HEK293 (cell line): ENCODE measurements around the gene PLLP.

Experiments
- CTCF ChIA-PET: fragments of 350-600 bp; formaldehyde crosslinking; extraction: SDS; loops from one replicate; lab custom pipeline; 2021; ENCODE audit warnings: antibody characterized with exemption; lab: Yijun Ruan, JAX
- POLR2A ChIA-PET: fragments of 300-600 bp; formaldehyde crosslinking; extraction: SDS; loops from one replicate; lab custom pipeline; 2020; ENCODE audit warnings: antibody characterized with exemption, inconsistent platforms; lab: Yijun Ruan, JAX
- H3K27ac ChIP-seq: fragments of 200-500 bp; sonication (Bioruptor generic); 2 replicates; pipeline ENCODE4 v1.5.1; 2014; ENCODE audit warnings: low read depth, low read length, control low read depth, inconsistent platforms; ENCODE audit errors: extremely low read depth
- H3K36me3 ChIP-seq, 2 experiments: fragments of 200-500 bp in 1 of 2; sonication (Bioruptor generic) in 1 of 2; 1 replicate in 1 of 2; 2 replicates in 1 of 2; pipeline ENCODE4 v1.5.1; 2014 to 2017; ENCODE audit warnings: inconsistent platforms in 2 of 2, low read length in 2 of 2; ENCODE audit not compliant: control insufficient read depth in 2 of 2, insufficient read depth in 1 of 2
- H3K4me1 ChIP-seq: fragments of 200-500 bp; sonication (Bioruptor generic); 2 replicates; pipeline ENCODE4 v1.5.1; 2014; ENCODE audit warnings: mild to moderate bottlenecking, low read length, inconsistent platforms; ENCODE audit not compliant: control insufficient read depth, insufficient read depth
- H3K4me3 ChIP-seq: 2 replicates; pipeline ENCODE4 v1.5.1; 2011; ENCODE audit warnings: low read depth, mild to moderate bottlenecking, control low read depth, low read length, moderate library complexity
- H3K9me3 ChIP-seq: fragments of 200-500 bp; sonication (Bioruptor generic); 2 replicates; pipeline ENCODE4 v1.5.1; 2014; ENCODE audit warnings: low read depth, low read length, inconsistent platforms; ENCODE audit not compliant: control insufficient read depth, insufficient read depth
- GLI4 ChIP-seq: fragments of 450-650 bp; formaldehyde crosslinking; IDR thresholded peaks from 2 replicates; pipeline ENCODE4 v1.5.1; 2016; ENCODE audit warnings: missing biosample characterization, missing genetic modification characterization
- TCF7L2 ChIP-seq: IDR thresholded peaks from 2 replicates; pipeline ENCODE4 v1.6.1; 2011; ENCODE audit warnings: low read depth, mild to moderate bottlenecking, inconsistent platforms, low read length, moderate library complexity, borderline replicate concordance
- ZBTB10 ChIP-seq: fragments of 450-650 bp; formaldehyde crosslinking; IDR thresholded peaks from 2 replicates; pipeline ENCODE4 v1.5.1; 2016; ENCODE audit warnings: missing biosample characterization, missing genetic modification characterization
- ZBTB17 ChIP-seq: fragments of 450-650 bp; formaldehyde crosslinking; IDR thresholded peaks from 2 replicates; pipeline ENCODE4 v1.5.1; 2016; ENCODE audit warnings: missing biosample characterization, missing genetic modification characterization
- ZFP37 ChIP-seq: fragments of 450-650 bp; formaldehyde crosslinking; IDR thresholded peaks from 2 replicates; pipeline ENCODE4 v1.5.1; 2016; ENCODE audit warnings: missing biosample characterization, missing genetic modification characterization
- ZNF2 ChIP-seq: fragments of 450-650 bp; formaldehyde crosslinking; IDR thresholded peaks from 2 replicates; pipeline ENCODE4 v1.5.1; 2016; ENCODE audit warnings: missing biosample characterization, missing genetic modification characterization
- ZNF394 ChIP-seq: fragments of 450-650 bp; formaldehyde crosslinking; IDR thresholded peaks from 2 replicates; pipeline ENCODE4 v1.5.1; 2016; ENCODE audit warnings: missing biosample characterization, missing genetic modification characterization, mild to moderate bottlenecking, moderate library complexity, borderline replicate concordance
- ZNF518A ChIP-seq: fragments of 450-650 bp; formaldehyde crosslinking; conservative IDR thresholded peaks from 2 replicates; pipeline ENCODE4 v1.5.1; 2016; ENCODE audit warnings: low read depth, missing biosample characterization, missing genetic modification characterization
- ZNF555 ChIP-seq: fragments of 450-650 bp; formaldehyde crosslinking; conservative IDR thresholded peaks from 2 replicates; pipeline ENCODE4 v1.5.1; 2017; ENCODE audit warnings: missing biosample characterization, mild to moderate bottlenecking, missing genetic modification characterization, inconsistent platforms
- ZNF610 ChIP-seq: fragments of 450-650 bp; formaldehyde crosslinking; IDR thresholded peaks from 2 replicates; pipeline ENCODE4 v1.5.1; 2016; ENCODE audit warnings: missing biosample characterization, missing genetic modification characterization, borderline replicate concordance
- ZNF777 ChIP-seq: fragments of 450-650 bp; formaldehyde crosslinking; IDR thresholded peaks from 2 replicates; pipeline ENCODE4 v1.5.1; 2017; ENCODE audit warnings: missing biosample characterization, missing genetic modification characterization, borderline replicate concordance
- TF ChIP-seq, protein P1 (sequence below): fragments of 450-650 bp; formaldehyde crosslinking; IDR thresholded peaks from 2 replicates; pipeline ENCODE4 v1.5.1; 2016; ENCODE audit warnings: missing biosample characterization, missing genetic modification characterization
- TF ChIP-seq, protein P2 (sequence below): fragments of 450-650 bp; formaldehyde crosslinking; optimal IDR thresholded peaks from 2 replicates; pipeline ENCODE3; 2016; ENCODE audit warnings: missing biosample characterization, mild to moderate bottlenecking, missing genetic modification characterization

Gene PLLP

DNA sequence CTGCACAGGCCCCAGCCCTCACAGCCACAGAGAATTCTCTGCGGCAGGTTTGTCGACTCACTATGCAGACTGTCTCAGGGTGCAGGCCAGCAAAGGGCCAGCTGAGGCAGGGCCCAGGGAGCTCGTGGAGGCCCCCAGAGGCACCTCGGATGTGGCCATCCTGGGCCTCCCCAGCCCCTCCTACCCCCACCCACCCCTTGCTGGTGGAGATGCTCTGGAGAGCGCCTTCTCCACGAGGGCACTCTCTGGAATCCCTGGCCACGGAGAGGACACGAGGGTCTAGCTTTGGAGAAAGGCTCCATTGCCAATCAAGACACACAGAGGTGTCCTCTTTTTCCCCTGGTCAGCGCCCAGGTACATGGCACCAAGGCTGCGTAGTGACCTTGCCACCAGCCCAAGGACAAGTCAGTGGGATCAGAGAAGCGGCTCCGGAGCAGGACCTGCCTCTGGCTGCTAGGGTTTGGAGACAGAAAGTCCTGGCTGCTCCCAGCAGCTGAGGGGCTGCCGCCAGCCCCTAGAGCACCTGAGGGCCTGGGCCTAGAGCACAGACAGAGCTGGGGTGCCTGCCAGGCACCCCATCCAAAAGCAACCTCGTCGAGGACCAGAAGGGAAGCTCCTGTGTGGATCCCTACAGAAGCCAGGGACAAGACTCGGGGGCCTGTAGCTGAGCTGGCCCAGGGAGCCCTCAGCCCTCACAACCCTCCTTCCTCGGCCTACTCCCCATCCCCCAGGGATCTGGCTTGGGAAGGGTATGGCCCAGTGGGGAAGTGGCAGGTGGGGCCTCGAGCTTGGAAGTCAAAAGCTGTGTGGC, 20.7 kb downstream of the PLLP start (continued):
- no peak for TF ChIP-seq ZNF777 (tag by site-specific recombination)
- TF ChIP-seq, protein P1, sequence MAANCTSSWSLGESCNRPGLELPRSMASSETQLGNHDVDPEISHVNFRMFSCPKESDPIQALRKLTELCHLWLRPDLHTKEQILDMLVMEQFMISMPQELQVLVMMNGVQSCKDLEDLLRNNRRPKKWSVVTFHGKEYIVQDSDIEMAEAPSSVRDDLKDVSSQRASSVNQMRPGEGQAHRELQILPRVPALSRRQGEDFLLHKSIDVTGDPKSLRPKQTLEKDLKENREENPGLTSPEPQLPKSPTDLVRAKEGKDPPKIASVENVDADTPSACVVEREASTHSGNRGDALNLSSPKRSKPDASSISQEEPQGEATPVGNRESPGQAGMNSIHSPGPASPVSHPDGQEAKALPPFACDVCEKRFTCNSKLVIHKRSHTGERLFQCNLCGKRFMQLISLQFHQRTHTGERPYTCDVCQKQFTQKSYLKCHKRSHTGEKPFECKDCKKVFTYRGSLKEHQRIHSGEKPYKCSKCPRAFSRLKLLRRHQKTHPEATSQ (tag by site-specific recombination) = no peak
- TF ChIP-seq, protein P2, sequence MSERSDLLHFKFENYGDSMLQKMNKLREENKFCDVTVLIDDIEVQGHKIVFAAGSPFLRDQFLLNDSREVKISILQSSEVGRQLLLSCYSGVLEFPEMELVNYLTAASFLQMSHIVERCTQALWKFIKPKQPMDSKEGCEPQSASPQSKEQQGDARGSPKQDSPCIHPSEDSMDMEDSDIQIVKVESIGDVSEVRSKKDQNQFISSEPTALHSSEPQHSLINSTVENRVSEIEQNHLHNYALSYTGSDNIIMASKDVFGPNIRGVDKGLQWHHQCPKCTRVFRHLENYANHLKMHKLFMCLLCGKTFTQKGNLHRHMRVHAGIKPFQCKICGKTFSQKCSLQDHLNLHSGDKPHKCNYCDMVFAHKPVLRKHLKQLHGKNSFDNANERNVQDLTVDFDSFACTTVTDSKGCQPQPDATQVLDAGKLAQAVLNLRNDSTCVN (tag by site-specific recombination) = no peak

- peaks cover 4% of the 10 kb centered on the region for H3K4me1 ChIP-seq
- H3K4me3 ChIP-seq = no peak overlapping the region
- H3K9me3 ChIP-seq = no peaks in the 10 kb centered on the region
- ChIA-PET POLR2A (interaction anchor here (0.7 to 1.6 kb wide), 3 partner anchors 11 to 151 kb away, joined by 3 to 4 read pairs (median 3); no protein-coding TSS in a partner anchor), CTCF (interaction anchor here (0.6 to 0.9 kb wide), 2 partner anchors 13 to 124 kb away, joined by 3 to 4 read pairs; no protein-coding TSS in a partner anchor)
- no peak overlapping the region for H3K27ac ChIP-seq
- TF ChIP-seq TCF7L2 (no peak), GLI4 (tag by site-specific recombination) (no peak), ZNF394 (no peak), ZNF518A (tag by site-specific recombination) (no peak), ZNF610 (tag by site-specific recombination) (no peak)
- no peaks in the 10 kb centered on the region for H3K36me3 ChIP-seq
These were observed 21.5 kb downstream of the PLLP start for GRCh38 chr16:57262841-57263540.

DNA sequence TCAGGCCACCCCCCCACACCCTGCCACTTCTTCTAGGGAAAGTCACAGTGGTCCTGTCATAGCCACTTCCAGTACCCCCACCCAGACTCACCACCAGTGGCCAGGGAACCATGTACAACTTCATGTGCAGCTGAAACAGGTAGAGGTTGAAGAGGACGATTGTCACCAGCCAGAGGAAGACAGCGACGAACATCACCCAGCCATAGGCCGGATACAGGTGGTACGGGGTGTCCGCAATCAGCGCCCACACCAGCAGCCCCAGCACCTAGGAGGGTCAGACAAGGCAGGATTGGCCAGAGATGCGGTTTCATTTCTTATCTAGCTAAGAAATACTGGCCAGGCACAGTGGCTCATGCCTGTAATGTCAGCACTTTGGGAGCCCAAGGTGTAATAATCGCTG, 22.7 kb downstream of the PLLP start:
- ChIA-PET CTCF (interaction anchor here (0.6 kb wide), 1 partner anchor 685 kb away, joined by 3 read pairs; no protein-coding TSS in a partner anchor), POLR2A (no interaction called here)
- no peak overlapping the region for H3K4me3 ChIP-seq
- H3K9me3 ChIP-seq = no peaks in the 10 kb centered on the region
- H3K4me1 ChIP-seq = peaks cover 4% of the 10 kb centered on the region
- no peak overlapping the region for H3K27ac ChIP-seq
- TF ChIP-seq ZFP37 (no peak), ZBTB17 (no peak), ZNF555 (no peak), ZNF2 (tag by site-specific recombination) (no peak), ZBTB10 (tag by site-specific recombination) (no peak)
- peaks cover 0 to 4% of the 10 kb centered on the region in 2 experiments; a peak in 1 of 3 replicates for H3K36me3 ChIP-seq
